DND-41 (cell line): ENCODE results near the gene ABHD6.
"Not testable (repeated sequence)": the region's sequence is repeated elsewhere in the genome, so short reads cannot be mapped to it uniquely, and the experiment has no call there.

ENCODE experiments used
- EZH2 ChIP-seq: IDR thresholded peaks from 3 replicates; pipeline ENCODE4 v1.6.1; 2012; ENCODE audit warnings: borderline replicate concordance, low read depth, mild to moderate bottlenecking, moderate library complexity, low read length, inconsistent platforms; ENCODE audit not compliant: severe bottlenecking
- TF ChIP-seq, protein P1 (sequence below): IDR thresholded peaks from 2 replicates; pipeline ENCODE4 v1.5.1; 2012; ENCODE audit warnings: borderline replicate concordance, low read length, moderate library complexity, mild to moderate bottlenecking; ENCODE audit not compliant: poor library complexity, severe bottlenecking; ENCODE audit errors: extremely low read depth

DNA sequence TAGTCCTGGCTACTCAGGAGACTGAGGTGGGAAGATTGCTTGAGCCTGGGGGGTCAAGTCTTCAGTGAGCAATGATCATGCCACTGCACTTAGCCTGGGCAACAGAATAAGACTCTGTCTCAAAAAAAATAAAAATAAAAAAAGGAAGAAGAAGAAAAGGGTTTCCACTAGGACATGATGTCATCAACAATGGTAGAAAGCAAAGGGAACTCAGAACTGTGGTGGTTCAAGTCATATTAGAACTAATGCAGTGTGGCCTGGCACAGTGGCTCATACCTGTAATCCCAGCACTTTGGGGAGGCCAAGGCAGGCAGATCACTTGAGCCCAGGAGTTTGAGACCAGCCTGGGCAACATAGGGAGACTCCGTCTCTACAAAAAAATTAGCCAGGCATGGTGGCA is 30.0 kb downstream of the ABHD6 start:
- not testable (repeated sequence) for TF ChIP-seq EZH2
- TF ChIP-seq, protein P1, sequence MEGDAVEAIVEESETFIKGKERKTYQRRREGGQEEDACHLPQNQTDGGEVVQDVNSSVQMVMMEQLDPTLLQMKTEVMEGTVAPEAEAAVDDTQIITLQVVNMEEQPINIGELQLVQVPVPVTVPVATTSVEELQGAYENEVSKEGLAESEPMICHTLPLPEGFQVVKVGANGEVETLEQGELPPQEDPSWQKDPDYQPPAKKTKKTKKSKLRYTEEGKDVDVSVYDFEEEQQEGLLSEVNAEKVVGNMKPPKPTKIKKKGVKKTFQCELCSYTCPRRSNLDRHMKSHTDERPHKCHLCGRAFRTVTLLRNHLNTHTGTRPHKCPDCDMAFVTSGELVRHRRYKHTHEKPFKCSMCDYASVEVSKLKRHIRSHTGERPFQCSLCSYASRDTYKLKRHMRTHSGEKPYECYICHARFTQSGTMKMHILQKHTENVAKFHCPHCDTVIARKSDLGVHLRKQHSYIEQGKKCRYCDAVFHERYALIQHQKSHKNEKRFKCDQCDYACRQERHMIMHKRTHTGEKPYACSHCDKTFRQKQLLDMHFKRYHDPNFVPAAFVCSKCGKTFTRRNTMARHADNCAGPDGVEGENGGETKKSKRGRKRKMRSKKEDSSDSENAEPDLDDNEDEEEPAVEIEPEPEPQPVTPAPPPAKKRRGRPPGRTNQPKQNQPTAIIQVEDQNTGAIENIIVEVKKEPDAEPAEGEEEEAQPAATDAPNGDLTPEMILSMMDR = not testable (repeated sequence)
